HG03280 (cell line): ENCODE measurements around the gene PLEKHG4B.
"Not testable (repeated sequence)": the region's sequence is repeated elsewhere in the genome, so short reads cannot be mapped to it uniquely, and the experiment has no call there.

ENCODE experiments used
- ATAC-seq: cut with Tn5 transposase; IDR thresholded peaks from one replicate; pipeline ENCODE4 v1.9.1; 2021; ENCODE audit warnings: mild to moderate bottlenecking, moderate library complexity; ENCODE audit not compliant: unreplicated experiment

PLEKHG4B gene

GRCh38 chr5:91556-92263 is at the start of gene PLEKHG4B:
Gene PLEKHG4B, plus strand, starts transcription at chr5:92168. Its CDS starts 64 bp downstream, at chr5:92232.
- ATAC-seq, result no peak

GRCh38 chr5:42250-42649 is 49.7 kb upstream of the PLEKHG4B start:
- no peak for ATAC-seq

- no peak for ATAC-seq
These were observed 43.8 kb upstream of the PLEKHG4B start for GRCh38 chr5:48192-48591.

GRCh38 chr5:49530-49929 is 42.4 kb upstream of the PLEKHG4B start:
- not testable (repeated sequence) for ATAC-seq

- no peak for ATAC-seq
These were observed 41.9 kb upstream of the PLEKHG4B start for GRCh38 chr5:49953-50544.

- no peak for ATAC-seq
These were observed 41.1 kb upstream of the PLEKHG4B start for GRCh38 chr5:50724-51499.

- ATAC-seq, result no peak
These were observed 40.5 kb upstream of the PLEKHG4B start for GRCh38 chr5:51500-51823.

- ATAC-seq, result no peak
These were observed 38.4 kb upstream of the PLEKHG4B start for GRCh38 chr5:53381-54174.

- ATAC-seq, result no peak
These were observed 37.7 kb upstream of the PLEKHG4B start for GRCh38 chr5:54175-54730.

GRCh38 chr5:54876-55569 is 36.9 kb upstream of the PLEKHG4B start:
- ATAC-seq, result no peak

- ATAC-seq, result no peak
These were observed 35.2 kb upstream of the PLEKHG4B start for GRCh38 chr5:56561-57290.

- not testable (repeated sequence) for ATAC-seq
These were observed 31.7 kb upstream of the PLEKHG4B start for GRCh38 chr5:60250-60649.

- ATAC-seq, result no peak
These were observed 21.5 kb upstream of the PLEKHG4B start for GRCh38 chr5:70440-70839.

GRCh38 chr5:72316-73180 is 19.4 kb upstream of the PLEKHG4B start:
- not testable (repeated sequence) for ATAC-seq

GRCh38 chr5:73181-73447 is 18.9 kb upstream of the PLEKHG4B start:
- not testable (repeated sequence) for ATAC-seq

GRCh38 chr5:73768-74502 is 18.0 kb upstream of the PLEKHG4B start:
- no peak for ATAC-seq

GRCh38 chr5:74503-75109 is 17.4 kb upstream of the PLEKHG4B start:
- no peak for ATAC-seq
